Stimulated activated CD4-positive, alpha-beta T cell treated with anti-CD3 and anti-CD28 coated beads, Interleukin-4, amount 100 ng/mL, for 48 hours (primary cell): ENCODE results near the gene SUSD1.
"Not testable (repeated sequence)": the region's sequence is repeated elsewhere in the genome, so short reads cannot be mapped to it uniquely, and the experiment has no call there.

Source experiments
- DNase-seq, 2 donors: peaks; one replicate each; pipeline ENCODE4 v3.0.0-alpha.2; 2020; ENCODE audit warnings: low read depth in 2 of 2

Gene SUSD1

DNA sequence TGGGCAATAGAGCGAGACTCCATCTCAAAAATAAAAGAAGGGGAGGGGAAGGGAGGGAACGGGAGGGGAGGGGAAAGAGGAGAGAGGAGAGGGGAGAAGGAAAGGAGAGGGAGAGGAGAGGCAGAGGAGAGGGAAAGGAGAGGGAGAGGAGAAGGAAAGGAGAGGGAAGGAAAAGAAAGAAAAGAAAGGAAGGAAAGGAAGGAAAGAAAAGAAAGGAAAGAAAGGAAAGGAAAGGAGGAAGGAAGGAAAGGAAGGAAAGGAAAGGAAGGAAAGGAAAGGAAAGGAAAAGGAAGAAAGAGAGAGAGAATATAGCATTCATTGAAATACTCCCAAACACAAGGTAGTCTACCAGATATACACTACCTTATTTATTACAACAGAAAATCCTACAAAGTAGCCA lies 44.8 kb downstream of the SUSD1 start:
- DNase-seq = no peak

DNA sequence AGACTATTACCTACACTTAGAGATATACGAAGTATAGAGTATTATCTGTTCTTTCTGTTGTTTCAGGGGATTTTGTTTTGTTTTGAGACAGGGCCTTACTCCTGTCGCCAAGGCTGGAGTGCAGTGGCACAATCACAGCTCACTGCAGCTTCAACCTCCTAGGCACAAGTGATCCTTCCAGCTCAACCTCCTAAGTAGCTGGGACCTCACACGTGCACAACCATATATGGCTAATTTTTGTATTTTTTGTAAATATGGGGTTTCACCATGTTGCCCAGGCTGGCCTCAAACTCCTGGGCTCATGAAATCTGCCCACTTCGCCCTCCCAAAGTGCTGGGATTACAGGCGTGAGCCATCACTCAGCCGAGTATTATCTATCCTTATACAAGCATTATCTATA lies 45.9 kb downstream of the SUSD1 start:
- DNase-seq = no peak

DNA sequence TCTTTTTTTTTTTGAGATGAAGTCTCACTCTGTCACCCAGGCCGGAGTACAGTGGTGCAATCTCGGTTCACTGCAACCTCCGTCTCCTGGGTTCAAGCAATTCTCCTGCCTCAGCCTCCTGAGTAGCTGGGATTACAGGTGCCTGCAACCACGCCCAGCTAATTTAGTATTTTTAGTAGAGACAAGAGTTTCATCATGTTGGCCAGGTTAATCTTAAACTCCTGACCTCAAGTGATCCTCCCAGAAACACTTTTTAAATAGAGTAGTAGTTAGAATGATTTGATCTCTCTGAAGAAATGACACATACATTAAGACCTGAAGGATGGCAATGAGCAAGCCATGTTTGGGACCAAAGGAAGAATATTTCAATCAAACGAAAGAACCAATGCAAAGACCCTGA lies 46.7 kb downstream of the SUSD1 start:
- not testable (repeated sequence) for DNase-seq

DNA sequence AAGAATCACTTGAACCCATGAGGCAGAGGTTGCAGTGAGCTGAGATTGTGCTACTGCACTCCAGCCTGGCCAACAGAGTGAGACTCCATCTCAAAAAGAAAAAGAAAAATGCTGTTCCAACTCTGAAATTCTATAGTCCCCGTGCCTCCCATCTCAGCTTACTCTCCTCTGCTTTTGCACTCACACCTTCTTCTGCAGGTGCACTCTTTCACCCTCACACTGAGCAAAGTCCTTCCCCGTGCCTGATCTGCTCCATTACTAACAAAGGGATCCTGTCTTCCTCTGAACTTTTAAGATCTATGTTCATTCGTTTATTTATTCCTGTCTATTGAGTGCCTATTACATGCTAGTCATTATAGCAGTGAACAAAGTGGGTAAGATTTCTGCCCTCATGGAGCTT lies 47.8 kb downstream of the SUSD1 start:
- no peak for DNase-seq

DNA sequence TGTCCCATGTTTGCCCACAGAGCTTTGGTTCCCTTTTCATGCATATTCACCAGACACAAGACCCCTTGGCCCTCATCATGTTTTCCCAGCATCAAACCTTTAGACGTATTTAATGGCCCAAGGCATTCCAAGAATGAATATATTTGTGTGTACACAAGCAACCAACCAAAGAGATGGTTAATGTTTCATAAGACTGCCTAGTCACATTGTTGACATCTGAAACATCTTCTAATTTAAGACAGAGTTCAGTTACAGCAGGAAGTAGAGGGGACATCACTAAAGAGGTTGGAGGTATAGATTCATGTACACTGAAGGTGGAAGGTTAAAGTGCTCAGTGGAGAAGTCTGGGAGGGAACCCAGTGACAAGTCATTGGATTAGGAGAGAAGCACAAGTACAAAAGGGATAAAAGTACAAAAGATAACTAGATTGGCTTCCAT lies 49.1 kb downstream of the SUSD1 start:
- no peak for DNase-seq

DNA sequence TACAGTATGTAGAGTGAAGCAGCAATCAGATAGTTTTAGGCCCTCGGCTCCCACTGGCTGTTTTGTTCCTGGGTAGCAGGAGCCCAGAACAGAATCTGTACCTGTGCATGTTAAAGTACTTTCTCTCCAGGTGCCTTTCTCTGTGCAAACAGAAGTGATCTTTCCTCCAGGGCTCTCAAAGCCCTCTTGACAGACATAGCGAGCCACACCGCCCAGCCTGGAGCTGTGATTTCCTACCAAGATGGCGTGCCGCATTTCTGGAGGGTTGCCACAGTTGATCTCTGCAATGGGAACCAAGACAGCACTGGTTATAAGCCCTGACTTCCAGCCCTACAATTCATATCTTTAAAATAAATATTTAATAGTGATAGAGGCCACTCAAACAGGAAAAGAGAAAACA lies 50.9 kb downstream of the SUSD1 start:
- no peak for DNase-seq

DNA sequence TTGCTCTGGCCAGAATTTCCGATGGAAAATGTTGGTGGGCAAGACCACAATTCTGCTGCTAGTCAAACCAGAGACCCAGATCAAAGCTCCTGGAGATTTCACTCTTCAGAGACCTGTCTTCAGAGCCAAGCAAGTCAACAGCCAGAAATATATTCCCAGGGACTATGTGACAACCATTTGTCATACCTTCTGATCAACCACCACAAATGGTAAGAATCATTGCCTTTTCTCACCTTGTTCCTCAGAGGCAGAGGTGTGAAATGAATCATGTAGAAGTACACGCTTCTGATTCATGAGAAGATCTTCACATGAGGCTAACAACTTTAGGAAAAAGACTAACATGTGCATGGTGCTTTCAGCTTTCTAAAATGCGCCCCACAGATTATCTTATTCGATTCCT lies 53.5 kb downstream of the SUSD1 start:
- no peak for DNase-seq

DNA sequence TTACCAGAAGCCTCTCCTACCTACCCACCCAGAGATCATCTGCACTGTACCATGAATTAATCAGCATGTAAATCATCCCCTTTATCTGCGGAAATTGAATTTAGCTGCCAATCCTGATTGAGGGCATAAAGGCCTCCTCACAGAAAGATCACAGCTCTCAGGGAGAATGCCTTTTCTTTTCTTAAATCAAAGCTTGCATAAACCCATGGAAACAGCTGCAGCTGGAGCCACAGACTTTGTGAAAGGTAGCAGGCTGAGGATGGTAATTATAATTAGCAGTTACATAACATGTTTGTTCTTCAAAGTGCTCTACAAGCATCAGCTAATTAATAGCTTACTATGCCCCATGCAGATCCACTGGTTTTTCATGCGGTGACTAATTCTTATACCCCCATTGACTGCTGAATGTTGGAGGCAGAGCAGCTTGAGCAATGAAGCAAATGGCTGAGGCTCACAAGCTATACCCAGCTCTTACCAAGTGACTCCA lies 54.6 kb downstream of the SUSD1 start:
- DNase-seq = no peak

DNA sequence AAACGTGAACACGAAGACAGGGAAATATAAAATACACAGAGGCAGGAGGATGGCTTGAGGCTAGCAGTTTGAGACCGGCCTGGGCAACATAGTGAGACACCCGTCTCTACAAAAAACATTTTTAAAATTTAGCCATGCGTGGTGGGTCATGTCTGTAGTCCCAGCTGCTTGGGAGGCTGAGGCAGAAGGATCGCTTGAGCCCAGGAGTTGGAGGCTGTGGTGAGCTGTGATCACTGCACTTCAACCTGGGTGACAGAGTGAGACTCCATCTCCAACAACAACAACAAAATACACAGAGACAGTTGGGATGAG lies 55.1 kb downstream of the SUSD1 start:
- DNase-seq = no peak

DNA sequence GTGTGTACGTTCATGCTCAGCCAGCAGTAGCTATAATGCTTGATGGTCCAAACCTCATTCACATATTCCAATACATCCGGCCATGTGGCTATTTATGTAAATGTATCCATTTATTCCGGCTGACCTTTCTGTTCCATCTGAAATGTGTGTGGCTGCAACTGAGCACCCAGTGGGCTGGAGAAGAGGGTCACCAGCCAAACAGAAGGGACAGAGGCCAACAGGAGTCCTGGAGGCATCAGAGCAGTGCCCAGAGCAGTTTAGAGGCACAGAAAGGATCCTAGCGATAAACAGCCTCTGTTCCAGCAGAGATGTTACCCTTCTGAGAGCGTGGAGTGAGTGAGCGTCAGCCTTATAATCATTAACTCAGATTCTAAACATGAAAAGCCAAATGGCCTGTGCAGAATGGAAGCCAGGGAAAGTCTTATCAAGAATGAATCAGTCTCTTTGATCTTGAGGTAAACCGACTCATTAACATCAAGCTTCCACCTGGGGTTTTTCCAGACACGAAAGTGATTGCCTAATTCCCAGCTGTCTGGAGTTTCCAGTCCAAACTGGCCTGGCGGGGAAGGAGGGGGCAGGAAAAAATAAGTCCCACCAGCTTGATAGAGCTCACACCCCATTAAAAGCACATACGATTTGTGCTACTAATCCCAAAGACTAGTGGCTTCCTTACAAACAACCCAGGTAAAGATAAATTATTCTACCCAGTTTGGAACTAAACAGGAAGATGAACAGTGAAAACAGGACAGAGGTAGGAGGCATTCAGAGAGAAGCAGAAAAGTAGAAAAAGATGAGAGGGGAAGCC lies 55.7 kb downstream of the SUSD1 start:
- DNase-seq = no peak

DNA sequence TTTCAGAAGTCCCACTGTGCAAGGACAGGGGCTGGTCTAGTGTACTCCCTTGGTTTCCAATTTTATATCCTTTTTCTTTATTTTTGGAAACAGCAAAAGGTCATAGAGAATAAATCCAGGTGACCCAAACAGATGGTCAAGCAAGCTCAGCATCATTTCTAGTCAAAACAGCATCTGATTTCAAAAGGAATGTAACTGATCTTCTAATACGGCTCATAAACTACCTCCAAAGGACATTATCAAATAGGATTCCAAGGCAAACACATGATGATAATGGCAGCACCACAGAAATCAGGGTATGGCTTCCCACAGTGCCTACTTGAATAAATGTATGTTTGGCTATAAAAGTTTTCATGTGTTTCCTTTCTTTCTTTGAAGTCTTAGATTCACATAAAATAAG lies 57.1 kb downstream of the SUSD1 start:
- DNase-seq = no peak

DNA sequence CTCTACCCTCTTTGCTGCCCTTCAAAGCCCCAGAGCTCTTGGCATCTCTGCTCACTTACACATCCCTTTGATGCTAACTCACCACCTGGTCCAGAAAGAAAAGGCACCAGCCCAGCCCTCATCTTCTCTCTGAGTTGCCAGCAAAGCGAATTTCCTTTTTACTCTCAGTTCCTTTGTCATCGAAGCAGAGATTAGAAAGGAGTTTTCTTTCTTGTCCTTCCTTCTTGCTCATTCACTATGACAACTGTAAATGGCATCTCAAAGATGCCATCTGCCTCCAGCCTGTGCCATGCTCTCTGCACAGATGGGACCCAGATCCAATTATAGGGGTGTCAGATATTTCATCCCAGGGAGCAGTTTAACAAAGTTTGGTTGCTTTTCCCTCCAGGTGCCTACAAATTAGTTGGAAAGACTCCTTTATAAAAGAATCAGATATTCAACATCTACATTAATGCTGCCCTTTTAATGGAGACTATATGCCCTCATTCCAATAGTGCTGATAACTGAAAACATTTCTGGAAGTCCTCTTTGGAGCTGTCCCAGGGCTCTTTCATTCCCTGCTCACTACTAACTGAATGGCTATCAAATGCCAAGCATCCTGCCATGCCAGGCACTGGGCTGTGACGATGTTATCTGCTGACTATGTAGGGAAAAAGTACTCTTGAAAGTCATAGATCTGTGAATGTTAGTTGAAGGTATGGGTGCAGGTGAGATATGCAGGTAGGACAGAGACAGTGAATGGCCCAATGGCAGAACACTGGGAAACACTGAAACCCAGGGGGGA lies 58.9 kb downstream of the SUSD1 start:
- no peak for DNase-seq

DNA sequence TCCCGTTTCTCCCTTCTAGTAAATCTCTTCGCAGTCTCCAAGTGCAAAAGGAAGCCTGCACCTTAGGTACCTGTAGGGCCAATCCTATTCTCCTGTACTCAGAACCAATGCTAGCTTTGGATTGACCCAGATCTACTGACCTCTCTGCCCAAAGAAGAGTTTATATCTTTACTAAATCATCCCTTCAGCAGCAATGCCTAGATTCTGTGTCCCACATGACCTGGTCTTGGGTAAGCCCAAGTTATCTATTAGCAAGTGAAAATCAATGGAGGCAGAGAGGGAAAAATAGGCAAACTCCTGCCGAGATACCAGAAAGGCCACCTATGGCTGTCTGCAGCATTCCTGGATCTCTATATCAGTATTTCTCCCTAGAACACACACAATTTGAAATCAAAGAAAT lies 60.0 kb downstream of the SUSD1 start:
- DNase-seq = no peak

DNA sequence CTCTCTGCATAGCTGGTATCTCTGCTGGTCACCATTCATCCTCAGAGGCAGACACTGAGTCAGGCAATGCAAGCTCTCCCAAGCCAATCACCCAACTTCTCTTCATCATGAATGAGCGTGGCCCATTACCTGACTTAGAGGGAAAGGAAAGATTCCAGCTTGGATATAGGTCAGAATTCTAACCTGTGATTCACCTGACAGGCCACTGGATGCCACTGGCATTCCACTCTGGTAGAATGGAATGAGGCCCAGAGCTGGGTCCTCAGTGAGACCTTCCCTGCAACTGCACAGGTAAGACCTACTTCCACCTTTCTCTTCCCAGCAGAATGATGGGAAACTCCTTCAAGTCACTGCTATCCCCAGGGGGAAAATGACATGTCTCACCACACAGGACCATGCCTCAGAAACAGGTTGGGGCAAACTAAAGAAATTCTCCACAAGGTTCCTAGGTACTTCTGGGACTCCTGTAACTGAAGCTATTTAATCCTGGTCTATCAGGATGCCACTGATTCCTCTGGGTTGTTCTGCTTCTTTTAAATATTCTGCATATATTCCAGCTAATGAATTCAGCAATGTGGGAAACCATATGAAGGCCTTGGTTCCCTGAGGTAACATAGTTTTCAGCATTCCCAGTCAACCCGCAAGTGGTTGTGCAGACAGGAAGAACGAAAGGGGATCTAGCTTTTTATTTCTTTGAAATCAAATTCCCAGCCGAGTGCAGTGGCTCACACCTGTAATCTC lies 62.0 kb downstream of the SUSD1 start:
- DNase-seq = no peak

DNA sequence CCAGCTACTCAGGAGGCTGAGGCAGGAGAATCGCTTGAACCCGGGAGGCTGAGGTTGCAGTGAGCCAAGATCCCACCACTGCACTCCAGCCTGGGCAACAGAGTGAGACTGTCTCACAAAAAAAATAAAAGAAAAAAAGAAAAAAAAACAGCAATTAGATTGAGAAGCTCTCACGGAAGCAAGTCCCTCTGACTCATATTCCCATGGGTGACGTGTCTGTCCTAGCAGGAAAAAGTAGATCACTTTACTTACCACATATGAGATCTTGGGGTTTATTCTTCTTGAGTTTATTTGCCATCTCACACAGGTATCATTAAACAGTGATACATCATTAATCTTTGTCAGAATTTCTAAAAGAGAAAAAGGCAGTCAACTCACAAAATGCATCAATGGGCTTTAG lies 62.6 kb downstream of the SUSD1 start:
- no peak for DNase-seq

DNA sequence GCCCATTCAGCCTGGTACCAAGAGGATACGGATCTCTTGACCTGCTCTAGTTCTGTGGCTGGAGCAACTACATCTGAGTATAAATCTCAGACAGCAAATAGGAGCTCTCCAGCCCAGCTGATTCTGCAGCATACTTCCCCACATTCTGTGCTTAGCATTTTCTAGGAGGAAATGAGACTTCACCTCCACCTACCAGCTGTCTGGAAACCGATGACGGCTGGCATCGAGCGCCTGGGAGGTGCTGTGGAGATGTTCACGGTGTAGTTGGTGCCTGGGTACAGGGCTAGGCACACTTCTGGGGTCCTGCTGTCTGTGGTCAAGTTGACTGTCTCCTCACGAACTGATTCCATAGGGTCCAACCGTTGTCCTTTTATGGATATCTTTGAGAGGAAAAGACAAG lies 63.6 kb downstream of the SUSD1 start:
- no peak for DNase-seq

DNA sequence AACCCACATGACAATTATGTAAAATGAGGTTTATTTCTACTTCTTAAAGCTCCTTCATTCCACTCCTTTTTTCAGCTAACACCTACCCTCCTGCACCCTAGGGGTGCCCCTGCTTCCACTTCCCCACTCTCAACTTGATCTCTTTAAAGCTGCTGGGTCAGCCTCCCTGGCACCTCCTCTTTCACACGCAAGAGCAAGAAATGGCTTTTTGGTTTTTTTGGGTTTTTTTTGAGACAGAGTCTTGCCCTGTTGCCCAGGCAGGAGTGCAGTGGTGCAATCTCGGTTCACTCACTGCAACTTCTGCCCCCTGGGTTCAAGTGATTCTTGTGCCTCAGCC lies 64.4 kb downstream of the SUSD1 start:
- DNase-seq = no peak

DNA sequence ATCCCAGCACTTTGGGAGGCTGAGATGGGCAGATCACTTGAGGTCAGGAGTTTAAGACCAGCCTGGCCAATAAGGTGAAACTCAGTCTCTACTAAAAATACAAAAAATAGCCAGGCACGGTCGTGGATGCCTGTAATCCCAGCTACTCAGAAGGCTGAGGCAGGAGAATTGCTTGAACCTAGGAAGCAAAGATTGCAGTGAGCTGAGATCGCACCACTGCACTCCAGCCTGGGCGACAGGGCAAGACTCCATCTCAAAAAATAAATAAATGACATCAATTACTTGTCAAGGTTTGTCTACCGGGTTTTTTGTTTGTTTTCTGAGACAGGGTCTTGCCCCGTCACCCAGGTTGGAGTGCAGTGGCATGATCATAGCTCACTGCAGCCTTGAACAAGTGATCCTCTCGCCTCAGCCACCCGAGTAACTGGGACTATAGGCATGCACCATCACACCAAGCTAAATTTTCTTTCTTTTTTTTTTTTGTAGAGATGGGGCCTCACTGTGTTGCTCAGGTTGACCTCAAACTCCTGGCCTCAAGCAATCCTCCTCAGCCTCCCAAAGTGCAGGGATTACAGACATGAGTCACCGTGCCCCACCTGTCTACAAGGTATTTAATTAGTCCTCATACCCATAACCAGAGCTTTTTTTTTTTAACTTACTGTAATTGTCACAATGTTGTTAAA lies 64.9 kb downstream of the SUSD1 start:
- DNase-seq = no peak

DNA sequence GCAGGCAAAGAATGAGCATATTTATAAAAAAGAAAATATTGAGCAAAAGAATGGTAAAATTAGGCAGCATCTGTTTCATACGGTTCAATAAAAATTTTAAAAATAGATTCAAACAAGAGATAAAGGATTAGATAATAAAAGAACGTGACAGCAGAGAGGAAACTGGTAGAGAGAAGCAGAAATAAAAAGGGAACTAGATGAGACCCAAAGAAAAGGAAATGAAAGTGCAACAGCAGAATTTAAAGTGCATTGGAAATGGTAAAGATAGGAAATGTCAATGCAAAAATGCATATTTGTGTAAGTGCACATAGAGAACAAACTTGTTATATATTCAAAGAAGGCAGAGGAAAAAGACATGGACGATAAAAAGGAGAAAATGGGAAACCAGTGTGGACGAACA lies 70.2 kb downstream of the SUSD1 start:
- no peak for DNase-seq

DNA sequence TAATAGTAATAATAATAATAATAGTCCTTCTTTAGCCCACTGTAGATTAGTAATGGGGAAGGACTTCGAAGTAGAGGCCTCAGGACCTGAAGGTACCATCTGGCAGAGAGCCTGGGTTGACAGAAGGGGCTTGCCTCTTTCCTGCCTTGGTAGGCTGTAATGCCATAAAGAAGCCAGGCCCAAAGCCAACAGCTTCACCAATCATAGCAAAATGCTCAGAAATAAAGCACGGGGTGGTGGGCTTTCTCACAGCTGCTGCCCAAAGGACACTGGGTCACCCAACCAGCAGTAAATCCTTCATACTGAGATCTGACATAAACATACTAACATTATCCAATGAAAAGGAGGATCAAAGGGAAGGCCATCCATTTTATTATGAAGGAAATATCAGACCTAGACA lies 70.7 kb downstream of the SUSD1 start:
- no peak for DNase-seq

DNA sequence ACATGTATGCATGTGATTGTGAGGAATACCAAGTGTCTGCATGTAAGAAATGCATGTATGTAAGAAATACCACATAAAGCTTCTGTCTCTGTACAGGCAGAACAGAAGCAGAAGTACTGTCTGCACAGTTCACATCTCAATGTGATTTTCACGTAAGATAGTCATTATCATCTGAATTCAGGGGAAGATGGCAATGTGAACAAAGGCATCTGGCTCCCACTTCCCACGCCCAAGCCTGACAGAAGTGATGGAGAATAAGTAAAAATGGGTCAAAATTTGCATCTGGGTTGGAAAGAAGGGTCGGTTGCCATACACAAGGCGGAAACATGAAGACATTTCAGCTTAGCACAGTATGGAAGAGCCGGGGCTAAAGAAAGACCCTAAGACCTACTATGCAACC lies 71.7 kb downstream of the SUSD1 start:
- DNase-seq = no peak
